ENCODE data around the gene SH3GLB2.

DNA sequence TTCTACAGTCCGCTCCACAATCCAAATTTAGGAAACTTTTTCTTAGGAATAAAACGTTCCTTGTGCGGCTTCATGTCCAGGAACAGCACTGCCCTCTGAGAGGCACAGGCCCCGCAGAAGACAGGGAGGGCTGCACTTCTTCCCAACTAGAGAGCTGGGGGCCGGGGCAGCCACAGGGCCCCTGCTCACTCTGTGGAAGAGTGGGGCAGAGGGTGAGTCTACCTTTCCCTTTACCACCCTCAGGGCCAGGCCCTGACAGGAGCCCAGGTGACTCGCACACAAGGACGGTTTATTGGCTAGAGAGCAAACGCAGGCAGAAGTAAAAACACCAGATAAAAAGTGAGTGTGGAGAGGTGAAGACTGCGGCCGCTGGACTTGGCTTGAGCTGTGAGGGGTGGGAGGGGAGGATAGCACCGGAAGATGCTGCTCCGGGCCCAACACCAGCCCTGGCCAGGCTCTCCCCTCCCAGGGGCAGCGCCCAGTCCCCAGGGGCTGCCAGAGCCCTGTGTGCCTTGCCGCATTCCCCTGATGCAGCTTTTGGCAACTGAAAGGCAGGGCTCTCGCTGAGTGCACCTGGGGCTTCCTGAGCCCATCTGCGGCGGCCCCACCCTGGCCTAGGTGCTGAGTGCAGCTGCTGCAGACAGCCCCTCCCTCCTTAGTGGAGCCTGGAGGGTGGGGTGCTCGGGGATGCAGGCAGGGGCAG lies 20.2 kb downstream of the SH3GLB2 start:
- TF ChIP-seq, protein P1, sequence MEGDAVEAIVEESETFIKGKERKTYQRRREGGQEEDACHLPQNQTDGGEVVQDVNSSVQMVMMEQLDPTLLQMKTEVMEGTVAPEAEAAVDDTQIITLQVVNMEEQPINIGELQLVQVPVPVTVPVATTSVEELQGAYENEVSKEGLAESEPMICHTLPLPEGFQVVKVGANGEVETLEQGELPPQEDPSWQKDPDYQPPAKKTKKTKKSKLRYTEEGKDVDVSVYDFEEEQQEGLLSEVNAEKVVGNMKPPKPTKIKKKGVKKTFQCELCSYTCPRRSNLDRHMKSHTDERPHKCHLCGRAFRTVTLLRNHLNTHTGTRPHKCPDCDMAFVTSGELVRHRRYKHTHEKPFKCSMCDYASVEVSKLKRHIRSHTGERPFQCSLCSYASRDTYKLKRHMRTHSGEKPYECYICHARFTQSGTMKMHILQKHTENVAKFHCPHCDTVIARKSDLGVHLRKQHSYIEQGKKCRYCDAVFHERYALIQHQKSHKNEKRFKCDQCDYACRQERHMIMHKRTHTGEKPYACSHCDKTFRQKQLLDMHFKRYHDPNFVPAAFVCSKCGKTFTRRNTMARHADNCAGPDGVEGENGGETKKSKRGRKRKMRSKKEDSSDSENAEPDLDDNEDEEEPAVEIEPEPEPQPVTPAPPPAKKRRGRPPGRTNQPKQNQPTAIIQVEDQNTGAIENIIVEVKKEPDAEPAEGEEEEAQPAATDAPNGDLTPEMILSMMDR (IDR thresholded peaks at IDR 0.05; ENCODE audit: low read length), result no peak
- TF ChIP-seq EZH2 (IDR thresholded peaks at IDR 0.05; ENCODE audit: borderline replicate concordance, low read length), result no peak

Data from OCI-LY1 (cell line).